ENCODE measurements around the gene RAP1GAP2.

RAP1GAP2 gene

GRCh38 chr17:2937331-2938003 lies 141.2 kb downstream of the RAP1GAP2 start:
- no peak overlapping the region for H3K9ac ChIP-seq (ENCODE audit: low read depth, low read length)
- no peak overlapping the region for H3K4me3 ChIP-seq (ENCODE audit: low read length)
- no peaks in the 10 kb centered on the region for H3K9me3 ChIP-seq (ENCODE audit: insufficient read depth, low read depth, low read length)
- no peaks in the 10 kb centered on the region for H3K27me3 ChIP-seq (ENCODE audit: insufficient read depth, low read length)
- H3K4me1 ChIP-seq (ENCODE audit: insufficient read depth, low read length), result no peaks in the 10 kb centered on the region; the same call in 1 of the 2 replicates
- H3K27ac ChIP-seq (ENCODE audit: low read depth, low read length), result no peak overlapping the region
- H3K36me3 ChIP-seq (ENCODE audit: insufficient read depth, low read length), result no peaks in the 10 kb centered on the region
- 84% methylated on average over 9 of the region's 10 CpGs for WGBS

- Histone ChIP-seq H3K36me3 (ENCODE audit: insufficient read depth, low read length) (no peaks in the 10 kb centered on the region), H3K27ac (ENCODE audit: low read depth, low read length) (no peak overlapping the region), H3K9me3 (ENCODE audit: insufficient read depth, low read depth, low read length) (no peaks in the 10 kb centered on the region), H3K27me3 (ENCODE audit: insufficient read depth, low read length) (no peaks in the 10 kb centered on the region), H3K9ac (ENCODE audit: low read depth, low read length) (no peak overlapping the region), H3K4me3 (ENCODE audit: low read length) (no peak overlapping the region), H3K4me1 (ENCODE audit: insufficient read depth, low read length) (no peaks in the 10 kb centered on the region; the same call in 1 of the 2 replicates)
- 87% methylated on average over 26 of the region's 26 CpGs for WGBS
Measured at GRCh38 chr17:2939714-2940351, 143.6 kb downstream of the RAP1GAP2 start.

DNA sequence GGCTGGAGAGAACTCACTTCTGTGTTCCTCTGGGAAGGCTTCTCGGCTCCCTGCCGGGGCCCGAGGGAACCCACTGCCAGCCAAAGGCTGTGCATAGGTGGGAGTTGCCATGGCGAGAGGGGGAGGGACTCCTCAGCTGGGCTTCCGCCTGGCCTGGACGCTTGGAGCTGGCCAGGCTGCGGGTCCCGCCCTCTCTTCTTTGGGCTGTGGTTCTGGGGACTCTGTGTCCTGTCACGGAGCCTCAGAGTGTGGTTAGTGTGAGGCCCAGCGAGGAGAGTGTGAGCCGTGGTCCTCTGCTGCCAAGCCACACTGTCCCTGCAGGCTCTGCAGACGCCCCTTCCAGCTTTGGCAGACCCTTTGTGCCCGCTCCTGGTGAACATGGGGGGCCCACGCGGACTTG lies 144.1 kb downstream of the RAP1GAP2 start:
- no peaks in the 10 kb centered on the region for H3K36me3 ChIP-seq (ENCODE audit: insufficient read depth, low read length)
- H3K4me3 ChIP-seq (ENCODE audit: low read length), result no peak overlapping the region
- no peak overlapping the region; the same call in 1 of the 2 replicates for H3K9ac ChIP-seq (ENCODE audit: low read depth, low read length)
- H3K9me3 ChIP-seq (ENCODE audit: insufficient read depth, low read depth, low read length), result no peaks in the 10 kb centered on the region
- no peak overlapping the region for H3K27ac ChIP-seq (ENCODE audit: low read depth, low read length)
- WGBS, result 72% methylated on average over 15 of the region's 15 CpGs
- no peaks in the 10 kb centered on the region; the same call in 1 of the 2 replicates for H3K4me1 ChIP-seq (ENCODE audit: insufficient read depth, low read length)
- H3K27me3 ChIP-seq (ENCODE audit: insufficient read depth, low read length), result no peaks in the 10 kb centered on the region

DNA sequence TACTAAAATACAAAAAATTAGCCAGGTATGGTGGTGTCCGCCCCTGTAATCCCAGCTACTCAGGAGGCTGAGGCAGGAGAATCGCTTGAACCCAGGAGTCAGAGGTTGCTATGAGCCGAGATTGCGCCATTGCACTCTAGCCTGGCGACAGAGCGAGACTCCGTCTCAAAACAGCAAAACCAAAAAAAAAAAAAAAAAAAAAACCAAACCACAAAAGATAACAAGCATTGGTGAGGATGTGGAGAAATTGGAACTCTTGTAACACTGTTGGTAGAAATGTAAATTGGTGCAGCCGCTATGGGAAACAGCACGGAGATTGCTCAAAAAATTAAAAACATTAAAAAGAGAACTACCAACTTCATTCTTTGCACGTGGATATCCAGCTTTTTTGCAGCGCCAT lies 147.7 kb downstream of the RAP1GAP2 start:
- H3K9me3 ChIP-seq (ENCODE audit: insufficient read depth, low read depth, low read length), result no peaks in the 10 kb centered on the region
- 92% methylated on average over 7 of the region's 11 CpGs for WGBS
- H3K4me3 ChIP-seq (ENCODE audit: low read length), result no peak overlapping the region
- H3K4me1 ChIP-seq (ENCODE audit: insufficient read depth, low read length), result no peaks in the 10 kb centered on the region; the same call in 1 of the 2 replicates
- H3K27me3 ChIP-seq (ENCODE audit: insufficient read depth, low read length), result no peaks in the 10 kb centered on the region
- H3K9ac ChIP-seq (ENCODE audit: low read depth, low read length), result no peak overlapping the region
- H3K27ac ChIP-seq (ENCODE audit: low read depth, low read length), result no peak overlapping the region
- no peaks in the 10 kb centered on the region for H3K36me3 ChIP-seq (ENCODE audit: insufficient read depth, low read length)

DNA sequence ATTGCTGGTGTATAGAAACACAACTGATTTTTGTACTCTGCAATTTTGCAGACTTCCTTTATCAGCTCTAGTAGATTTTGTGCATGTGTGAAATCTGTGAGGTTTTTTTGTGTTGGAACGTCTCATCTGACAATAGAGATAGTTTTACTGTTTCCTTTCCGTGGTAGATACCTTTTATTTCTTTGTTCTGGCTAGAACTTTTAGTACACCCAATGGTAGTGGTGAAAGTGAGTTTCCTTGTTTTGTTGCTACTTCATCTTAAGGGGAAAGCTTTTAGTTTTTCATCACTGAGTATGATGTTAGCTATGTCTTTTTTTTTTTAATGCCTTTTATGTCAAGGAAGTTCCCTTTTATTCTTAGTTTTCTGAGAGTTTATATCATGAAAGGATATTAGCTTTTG lies 149.1 kb downstream of the RAP1GAP2 start:
- no peak overlapping the region for H3K27ac ChIP-seq (ENCODE audit: low read depth, low read length)
- no peak overlapping the region for H3K9ac ChIP-seq (ENCODE audit: low read depth, low read length)
- no peaks in the 10 kb centered on the region for H3K4me1 ChIP-seq (ENCODE audit: insufficient read depth, low read length)
- no peaks in the 10 kb centered on the region for H3K36me3 ChIP-seq (ENCODE audit: insufficient read depth, low read length)
- no peaks in the 10 kb centered on the region for H3K27me3 ChIP-seq (ENCODE audit: insufficient read depth, low read length)
- 85% methylated on average over 2 of the region's 2 CpGs for WGBS
- no peak overlapping the region for H3K4me3 ChIP-seq (ENCODE audit: low read length)
- no peaks in the 10 kb centered on the region for H3K9me3 ChIP-seq (ENCODE audit: insufficient read depth, low read depth, low read length)

DNA sequence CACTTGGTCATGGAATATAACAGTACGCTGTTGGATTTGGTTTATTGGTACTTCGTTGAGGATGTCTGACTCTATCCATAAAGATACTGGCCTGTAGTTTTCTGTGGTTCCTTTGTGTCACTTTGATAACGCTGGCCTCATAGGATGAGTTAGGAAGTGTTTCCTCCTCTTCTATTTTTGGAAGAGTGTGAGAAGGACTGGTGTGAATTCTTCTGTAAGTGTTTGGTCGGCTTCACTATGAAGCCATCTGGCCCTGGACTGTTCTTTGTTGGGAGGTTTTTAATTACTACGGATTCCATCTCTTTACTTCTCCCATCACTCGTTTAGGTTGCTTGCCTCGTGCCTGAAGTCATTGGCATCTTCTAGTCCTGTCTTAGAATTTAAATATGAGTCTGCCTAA lies 149.9 kb downstream of the RAP1GAP2 start:
- no peak overlapping the region for H3K4me3 ChIP-seq (ENCODE audit: low read length)
- H3K27me3 ChIP-seq (ENCODE audit: insufficient read depth, low read length), result no peaks in the 10 kb centered on the region
- no peaks in the 10 kb centered on the region for H3K4me1 ChIP-seq (ENCODE audit: insufficient read depth, low read length)
- WGBS, result 95% methylated on average over 6 of the region's 7 CpGs
- H3K9ac ChIP-seq (ENCODE audit: low read depth, low read length), result no peak overlapping the region
- no peaks in the 10 kb centered on the region for H3K36me3 ChIP-seq (ENCODE audit: insufficient read depth, low read length)
- no peak overlapping the region for H3K27ac ChIP-seq (ENCODE audit: low read depth, low read length)
- H3K9me3 ChIP-seq (ENCODE audit: insufficient read depth, low read depth, low read length), result no peaks in the 10 kb centered on the region

GRCh38 chr17:2947588-2947950 lies 151.3 kb downstream of the RAP1GAP2 start:
- no peak overlapping the region for H3K4me3 ChIP-seq (ENCODE audit: low read length)
- H3K27ac ChIP-seq (ENCODE audit: low read depth, low read length), result no peak overlapping the region
- no peaks in the 10 kb centered on the region for H3K4me1 ChIP-seq (ENCODE audit: insufficient read depth, low read length)
- H3K27me3 ChIP-seq (ENCODE audit: insufficient read depth, low read length), result no peaks in the 10 kb centered on the region
- no peaks in the 10 kb centered on the region for H3K36me3 ChIP-seq (ENCODE audit: insufficient read depth, low read length)
- H3K9me3 ChIP-seq (ENCODE audit: insufficient read depth, low read depth, low read length), result no peaks in the 10 kb centered on the region
- H3K9ac ChIP-seq (ENCODE audit: low read depth, low read length), result no peak overlapping the region
- WGBS, result 93% methylated on average over 15 of the region's 15 CpGs

GRCh38 chr17:2947996-2948550 lies 151.8 kb downstream of the RAP1GAP2 start:
- Histone ChIP-seq H3K27ac (ENCODE audit: low read depth, low read length) (no peak overlapping the region), H3K4me1 (ENCODE audit: insufficient read depth, low read length) (no peaks in the 10 kb centered on the region), H3K4me3 (ENCODE audit: low read length) (no peak overlapping the region), H3K27me3 (ENCODE audit: insufficient read depth, low read length) (no peaks in the 10 kb centered on the region), H3K9me3 (ENCODE audit: insufficient read depth, low read depth, low read length) (no peaks in the 10 kb centered on the region), H3K9ac (ENCODE audit: low read depth, low read length) (no peak overlapping the region), H3K36me3 (ENCODE audit: insufficient read depth, low read length) (no peaks in the 10 kb centered on the region)
- 92% methylated on average over 13 of the region's 14 CpGs for WGBS

- H3K4me1 ChIP-seq (ENCODE audit: insufficient read depth, low read length), result no peaks in the 10 kb centered on the region
- no peak overlapping the region for H3K27ac ChIP-seq (ENCODE audit: low read depth, low read length)
- H3K27me3 ChIP-seq (ENCODE audit: insufficient read depth, low read length), result no peaks in the 10 kb centered on the region
- no peaks in the 10 kb centered on the region for H3K36me3 ChIP-seq (ENCODE audit: insufficient read depth, low read length)
- H3K4me3 ChIP-seq (ENCODE audit: low read length), result no peak overlapping the region
- no peaks in the 10 kb centered on the region for H3K9me3 ChIP-seq (ENCODE audit: insufficient read depth, low read depth, low read length)
- H3K9ac ChIP-seq (ENCODE audit: low read depth, low read length), result no peak overlapping the region; the same call in 1 of the 2 replicates
- 87% methylated on average over 19 of the region's 19 CpGs for WGBS
Measured at GRCh38 chr17:2948721-2949468, 152.7 kb downstream of the RAP1GAP2 start.

DNA sequence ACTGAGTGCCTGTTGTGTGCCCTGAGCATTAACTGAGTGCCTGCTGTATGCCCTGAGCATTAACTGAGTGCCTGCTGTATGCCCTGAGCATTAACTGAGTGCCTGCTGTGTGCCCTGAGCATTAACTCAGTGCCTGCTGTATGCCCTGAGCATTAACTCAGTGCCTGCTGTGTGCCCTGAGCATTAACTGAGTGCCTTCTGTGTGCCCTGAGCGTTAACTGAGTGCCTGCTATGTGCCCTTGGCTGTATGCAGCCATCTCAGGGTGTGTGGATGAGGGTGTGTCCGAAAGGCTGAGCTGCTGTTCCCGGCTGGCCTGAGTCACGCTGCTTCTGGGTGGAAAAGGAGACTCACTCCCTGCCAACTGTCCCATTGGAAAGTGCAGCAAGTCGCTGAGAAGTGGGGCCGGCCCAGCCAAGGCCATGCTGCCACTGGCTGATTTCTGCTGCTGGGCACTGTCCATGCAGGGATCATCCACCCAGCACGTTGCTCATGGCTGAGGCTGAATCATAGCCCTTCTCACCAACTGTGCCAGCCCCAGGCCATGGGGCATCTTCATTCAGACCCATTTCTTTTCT lies 153.3 kb downstream of the RAP1GAP2 start:
- H3K27me3 ChIP-seq (ENCODE audit: insufficient read depth, low read length), result no peaks in the 10 kb centered on the region
- no peak overlapping the region for H3K4me3 ChIP-seq (ENCODE audit: low read length)
- no peaks in the 10 kb centered on the region for H3K4me1 ChIP-seq (ENCODE audit: insufficient read depth, low read length)
- H3K36me3 ChIP-seq (ENCODE audit: insufficient read depth, low read length), result no peaks in the 10 kb centered on the region
- 94% methylated on average over 7 of the region's 7 CpGs for WGBS
- no peaks in the 10 kb centered on the region for H3K9me3 ChIP-seq (ENCODE audit: insufficient read depth, low read depth, low read length)
- H3K9ac ChIP-seq (ENCODE audit: low read depth, low read length), result no peak overlapping the region
- H3K27ac ChIP-seq (ENCODE audit: low read depth, low read length), result no peak overlapping the region

- H3K27ac ChIP-seq (ENCODE audit: low read depth, low read length), result no peak overlapping the region
- no peak overlapping the region for H3K4me3 ChIP-seq (ENCODE audit: low read length)
- 89% methylated on average over 10 of the region's 10 CpGs for WGBS
- H3K9ac ChIP-seq (ENCODE audit: low read depth, low read length), result no peak overlapping the region
- no peaks in the 10 kb centered on the region for H3K36me3 ChIP-seq (ENCODE audit: insufficient read depth, low read length)
- no peaks in the 10 kb centered on the region for H3K27me3 ChIP-seq (ENCODE audit: insufficient read depth, low read length)
- peaks cover 6% of the 10 kb centered on the region; the same call in 1 of the 2 replicates for H3K4me1 ChIP-seq (ENCODE audit: insufficient read depth, low read length)
- no peaks in the 10 kb centered on the region for H3K9me3 ChIP-seq (ENCODE audit: insufficient read depth, low read depth, low read length)
Measured at GRCh38 chr17:2950846-2951245, 154.6 kb downstream of the RAP1GAP2 start.

All from HUES64 (cell line).